Stimulated activated CD8-positive, alpha-beta memory T cell treated with anti-CD3 and anti-CD28 coated beads, Interleukin-7, amount 100 ng/mL, for 4 hours (primary cell): ENCODE measurements around the gene MGAM2.

Experiments used
- DNase-seq, 2 donors: peaks; one replicate each; pipeline ENCODE4 v3.0.0-alpha.2; 2020; ENCODE audit warnings: low read depth in 2 of 2

The MGAM2 gene

DNA sequence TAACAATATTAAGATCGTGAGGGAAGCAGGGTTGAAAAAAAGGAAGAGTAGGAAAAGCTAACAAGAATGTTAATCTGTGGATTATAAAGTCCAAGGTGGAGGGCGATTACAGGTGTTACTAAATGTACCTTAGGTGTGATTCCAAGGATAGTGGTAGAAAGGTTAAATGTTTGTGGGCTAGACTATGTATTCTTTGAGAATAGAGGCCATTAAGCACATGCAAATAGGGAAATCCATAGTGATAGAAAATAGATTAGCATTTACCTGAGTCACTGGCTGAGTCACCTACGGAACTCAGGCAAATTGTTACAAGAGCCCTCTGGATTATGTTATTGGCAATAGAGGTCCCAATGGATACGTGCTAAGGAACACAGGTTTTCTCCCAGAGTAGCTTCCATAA lies 9.0 kb downstream of the MGAM2 start:
- no peak for DNase-seq

DNA sequence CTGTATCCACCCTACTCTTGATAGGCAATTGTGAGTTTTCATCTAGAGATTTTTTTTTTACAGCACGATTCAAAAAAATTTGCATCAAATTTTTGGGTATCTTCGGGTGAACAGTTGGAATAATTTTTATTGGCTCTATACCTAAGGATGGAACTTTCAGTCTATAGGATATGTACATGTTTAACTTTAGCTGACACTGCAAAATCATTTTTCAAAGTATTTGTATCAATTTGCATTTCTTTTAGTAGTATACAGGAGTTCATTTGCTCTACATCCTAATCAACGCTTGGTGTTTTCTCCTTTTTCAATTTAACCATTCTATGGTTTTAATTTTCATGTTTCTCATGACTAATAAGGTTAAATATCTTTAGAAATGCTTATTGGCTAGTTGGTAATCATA lies 11.7 kb downstream of the MGAM2 start:
- no peak for DNase-seq

DNA sequence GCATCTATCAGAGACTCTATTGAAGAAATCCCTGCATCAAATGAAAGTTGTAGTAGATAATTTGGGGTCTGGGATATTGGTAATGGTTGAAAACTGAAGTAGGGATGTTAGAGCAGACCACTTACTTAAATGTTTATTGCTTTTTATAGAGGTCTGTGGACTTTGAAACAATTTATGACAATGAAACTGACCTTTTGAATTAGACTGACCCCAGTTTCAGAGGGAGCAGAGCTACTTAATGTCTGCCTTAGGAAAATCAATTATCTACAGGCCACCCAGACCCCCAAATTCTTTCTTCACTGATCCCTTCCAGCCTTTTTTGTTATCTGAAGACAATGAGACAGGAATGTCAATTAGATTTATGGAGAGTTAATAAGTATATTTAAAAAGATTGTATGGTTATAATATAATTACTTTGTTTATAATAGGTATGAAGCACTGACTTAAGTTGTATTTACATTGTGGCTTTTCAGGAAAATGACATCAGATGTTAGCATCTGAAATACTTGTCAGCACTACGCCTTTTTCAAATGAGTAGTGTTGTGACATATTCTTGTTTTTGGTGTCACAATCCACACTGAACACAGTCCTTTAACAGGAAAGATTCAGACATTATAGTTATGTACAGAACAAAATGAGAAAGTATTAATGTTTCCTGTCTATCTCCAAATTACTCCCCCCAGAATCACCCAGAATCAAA lies 13.9 kb downstream of the MGAM2 start:
- no peak for DNase-seq

DNA sequence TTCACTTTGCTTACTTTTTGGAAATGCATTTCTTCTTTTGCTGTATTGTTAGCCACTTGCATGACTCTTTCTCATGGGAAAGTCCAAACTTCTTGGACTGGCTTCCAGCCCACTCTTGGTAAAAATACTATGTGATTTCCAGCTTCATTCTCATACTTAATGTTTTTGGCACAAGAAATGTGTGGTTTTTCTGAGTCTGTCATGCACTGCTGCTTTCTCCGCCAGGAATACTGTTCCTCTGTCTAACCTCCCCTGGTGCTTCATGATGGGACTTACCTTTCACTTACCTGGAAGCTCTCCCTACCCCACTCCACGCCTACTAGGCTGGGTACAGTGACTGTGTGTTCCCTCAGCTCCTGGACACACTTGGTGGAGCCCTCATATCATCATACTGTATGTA lies 18.7 kb downstream of the MGAM2 start:
- no peak for DNase-seq

DNA sequence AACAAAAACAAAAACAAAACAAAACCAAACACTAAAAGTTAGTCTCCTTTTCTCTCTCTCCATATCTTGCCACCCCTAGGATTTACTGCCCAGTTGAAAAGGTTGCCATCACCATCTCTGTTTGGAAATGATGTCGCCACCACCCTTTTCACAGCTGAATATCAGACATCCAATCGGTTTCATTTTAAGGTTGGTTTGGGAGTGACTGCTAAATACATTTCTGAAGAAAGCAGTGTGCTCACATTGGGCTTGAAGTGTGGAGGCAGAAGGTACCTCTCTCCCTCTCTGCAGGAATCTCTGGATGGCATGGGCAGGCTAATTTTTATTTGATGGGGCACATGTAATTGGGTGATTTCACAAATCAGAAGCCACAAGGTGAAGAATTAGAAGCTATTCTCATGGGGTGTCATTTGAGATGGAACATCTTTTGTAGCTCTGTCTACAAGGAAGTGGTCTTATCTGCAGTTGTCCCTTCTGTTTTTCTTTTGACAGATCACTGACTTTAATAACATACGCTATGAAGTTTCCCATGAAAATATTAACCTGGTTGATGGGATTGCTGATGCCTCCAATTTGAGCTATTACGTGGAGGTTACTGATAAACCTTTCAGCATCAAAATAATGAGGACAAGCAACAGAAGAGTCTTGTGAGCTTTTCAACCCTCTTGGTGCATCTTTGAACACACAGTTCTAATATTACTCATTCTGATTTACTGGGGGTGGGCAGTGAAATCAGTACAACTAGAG lies 20.1 kb downstream of the MGAM2 start:
- no peak for DNase-seq

DNA sequence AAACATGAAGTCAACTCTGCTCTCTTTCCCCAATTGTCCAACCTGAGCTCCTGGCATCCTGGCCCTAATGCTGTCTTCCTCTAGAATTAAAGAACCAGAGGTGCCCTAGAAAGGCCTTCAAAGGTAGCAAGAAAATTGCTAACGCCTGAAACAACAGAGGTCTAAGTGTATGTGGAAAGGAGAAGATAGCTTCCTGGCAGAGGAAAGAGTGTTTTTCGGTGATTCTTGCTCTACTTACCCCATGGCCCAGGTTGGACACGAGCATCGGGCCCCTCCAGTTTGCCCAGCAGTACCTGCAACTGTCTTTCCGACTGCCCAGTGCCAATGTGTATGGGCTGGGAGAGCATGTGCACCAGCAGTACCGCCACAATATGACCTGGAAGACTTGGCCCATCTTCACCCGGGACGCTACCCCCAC lies 22.2 kb downstream of the MGAM2 start:
- DNase-seq: no peak

DNA sequence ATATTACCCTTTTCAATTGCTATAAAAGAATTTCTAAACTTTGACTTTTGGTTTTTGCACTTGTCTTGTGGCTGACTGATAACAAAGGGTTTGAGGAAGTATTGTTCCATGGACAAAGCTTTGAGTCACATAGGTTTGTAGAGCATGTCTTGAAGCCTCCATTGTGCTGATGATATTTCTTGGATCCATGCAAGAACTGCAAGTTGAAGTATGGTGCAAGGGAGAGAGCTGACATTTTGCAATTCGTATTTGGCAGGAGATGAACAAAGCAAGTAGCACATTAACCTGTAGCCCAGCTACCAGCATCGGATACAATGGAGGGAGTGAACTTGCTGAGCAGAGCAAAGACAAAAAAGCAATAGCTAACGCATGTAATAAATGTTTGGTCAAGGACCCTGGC lies 23.4 kb downstream of the MGAM2 start:
- DNase-seq: no peak

DNA sequence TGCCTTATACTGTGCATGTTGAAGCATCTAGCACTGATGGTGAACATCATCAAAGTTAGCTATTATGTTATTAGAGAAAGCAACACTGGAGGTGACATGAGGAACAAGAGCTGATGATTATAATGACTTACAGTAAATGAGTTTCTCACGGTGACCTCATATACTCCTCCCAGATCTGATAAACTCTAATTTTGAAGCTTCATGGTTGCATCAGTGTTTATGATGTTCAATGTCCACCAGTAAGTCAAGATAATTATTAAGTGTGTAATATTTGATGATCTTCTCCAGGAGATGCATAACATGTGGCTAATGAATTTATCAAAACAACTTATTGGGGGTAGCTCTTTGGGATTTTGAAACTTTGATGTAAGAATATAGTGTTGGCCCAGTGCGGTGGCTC lies 27.5 kb downstream of the MGAM2 start:
- no peak for DNase-seq

DNA sequence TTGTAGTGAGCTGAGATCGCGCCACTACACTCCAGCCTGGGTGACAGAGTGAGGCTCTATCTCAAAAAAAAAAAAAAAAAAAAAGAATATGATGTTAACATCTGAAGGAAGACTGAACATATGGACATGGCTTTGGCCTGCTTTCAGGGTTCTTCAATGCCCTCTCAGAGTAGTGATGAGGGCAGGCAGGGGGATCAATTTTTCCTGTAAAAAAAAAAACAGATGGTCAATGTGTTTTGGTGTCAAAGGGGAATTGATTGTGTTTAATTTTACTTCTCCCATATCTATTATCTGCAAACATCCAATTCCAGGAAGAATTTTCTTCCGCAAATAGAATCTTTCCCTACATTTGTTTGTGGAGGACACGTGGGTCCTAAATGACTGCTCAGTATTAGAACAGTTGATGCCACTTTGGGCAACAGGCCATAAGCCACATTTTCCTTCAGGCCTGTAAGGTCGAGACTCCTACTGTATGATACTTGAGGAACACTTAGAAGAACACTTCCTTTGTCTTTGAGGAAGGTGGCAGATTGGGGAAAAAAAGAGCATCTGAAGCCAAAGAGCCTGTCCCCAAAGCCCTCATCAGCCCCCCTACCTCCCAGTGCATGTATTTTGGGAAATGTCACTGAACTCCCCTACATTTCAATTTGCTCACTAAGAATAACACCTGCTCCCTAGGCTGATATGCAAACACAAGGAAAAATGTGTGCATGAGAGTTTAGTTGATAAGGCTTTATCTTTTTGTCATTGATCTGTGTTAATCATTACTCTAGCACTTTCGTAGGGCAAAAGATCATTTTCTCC lies 28.3 kb downstream of the MGAM2 start:
- DNase-seq: no peak

DNA sequence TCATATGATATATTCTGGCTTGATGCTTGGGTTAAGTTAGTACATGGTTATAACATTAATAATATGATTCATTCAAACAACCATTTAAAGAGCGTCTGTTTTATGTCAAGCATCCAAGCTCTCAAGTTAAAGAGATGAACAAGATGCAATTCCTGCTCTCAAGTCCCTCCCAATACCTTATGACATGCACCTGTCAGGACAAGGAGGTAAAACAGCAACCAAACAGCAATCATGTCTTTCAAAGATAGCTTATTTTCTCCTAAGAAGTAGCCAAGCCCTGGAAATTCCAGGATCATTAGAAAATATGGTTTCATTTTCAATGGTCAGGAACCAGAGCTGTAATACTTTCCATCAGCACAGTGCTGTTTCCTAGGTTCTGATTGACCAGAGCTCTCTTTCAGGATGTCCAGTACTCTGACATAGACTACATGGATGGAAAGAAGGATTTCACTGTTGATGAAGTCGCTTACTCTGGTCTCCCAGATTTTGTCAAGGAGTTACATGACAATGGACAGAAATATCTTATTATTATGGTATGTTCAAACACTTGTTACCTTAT lies 29.0 kb downstream of the MGAM2 start:
- no peak for DNase-seq

DNA sequence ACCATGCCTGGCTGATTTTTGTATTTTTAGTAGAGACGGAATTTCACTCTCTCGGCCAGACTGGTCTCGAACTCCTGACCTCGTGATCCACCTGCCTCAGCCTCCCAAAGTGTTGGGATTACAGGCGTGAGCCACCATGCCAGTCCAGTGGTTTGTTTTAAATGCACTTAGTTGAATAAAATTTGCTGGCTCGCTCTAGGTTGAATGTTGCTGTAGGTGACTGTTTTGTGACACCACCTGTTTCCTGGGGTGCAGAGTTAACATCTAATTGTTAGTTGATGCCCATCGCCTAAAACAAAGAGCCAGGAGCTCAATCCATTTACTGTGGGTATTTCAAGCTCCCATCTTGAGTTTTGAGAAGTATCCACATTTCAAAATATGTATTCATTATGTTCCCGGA lies 31.2 kb downstream of the MGAM2 start:
- DNase-seq: no peak

DNA sequence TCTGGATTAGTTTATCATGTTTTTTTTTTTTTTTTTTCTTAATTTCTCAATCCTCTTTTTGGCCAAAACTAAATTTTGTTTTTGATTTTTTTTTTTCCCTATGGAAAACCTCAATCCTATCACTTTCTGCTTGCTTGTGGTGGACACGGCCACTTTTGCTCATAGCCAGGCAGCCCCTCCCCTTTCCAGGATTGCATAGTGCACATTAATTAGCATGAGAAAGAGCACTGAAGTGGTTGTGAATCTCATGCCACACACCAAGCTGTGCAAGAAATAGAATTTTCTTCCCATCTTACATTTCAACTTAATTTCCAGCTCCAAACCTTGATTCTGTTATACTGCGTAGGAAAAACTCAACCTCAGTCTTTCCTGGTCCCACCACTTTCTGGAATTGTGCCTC lies 34.6 kb downstream of the MGAM2 start:
- DNase-seq: no peak

DNA sequence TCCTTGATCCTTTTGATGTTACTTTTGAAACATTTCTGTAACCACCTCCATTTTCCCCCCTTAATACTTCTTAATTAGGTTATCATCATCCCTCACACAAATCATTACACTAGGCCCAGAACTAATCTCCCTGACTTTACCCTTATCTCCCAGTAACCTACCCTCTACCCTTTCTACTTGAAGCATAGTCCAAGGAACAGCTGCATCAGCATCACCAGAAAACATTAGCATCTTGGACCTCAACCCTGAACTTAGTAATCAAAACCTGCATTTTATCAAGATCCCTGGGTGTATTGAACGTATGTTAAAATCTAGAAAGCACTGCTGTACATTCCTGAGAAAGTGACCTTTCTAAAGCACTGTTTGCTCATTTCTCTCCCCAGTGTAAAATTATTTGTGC lies 38.8 kb downstream of the MGAM2 start:
- DNase-seq: no peak

DNA sequence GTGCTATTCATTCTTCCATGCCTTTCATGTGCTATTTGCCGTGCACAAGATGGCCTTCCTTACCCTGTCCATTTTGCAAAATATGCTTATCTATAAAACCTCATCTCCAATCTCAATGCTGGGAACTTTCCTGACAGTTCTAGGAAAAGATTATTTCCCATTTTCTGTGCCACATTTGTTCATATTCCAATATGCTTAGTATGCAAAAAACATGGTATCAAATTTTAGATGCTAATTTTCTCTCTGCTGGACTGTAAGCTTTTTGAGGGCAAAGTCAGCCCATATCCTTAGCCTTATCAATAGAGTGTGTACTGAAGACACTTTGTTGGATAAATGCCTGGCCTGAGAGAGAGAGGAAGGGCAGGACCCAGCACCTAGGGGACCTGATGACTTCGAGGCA lies 39.4 kb downstream of the MGAM2 start:
- DNase-seq: no peak

DNA sequence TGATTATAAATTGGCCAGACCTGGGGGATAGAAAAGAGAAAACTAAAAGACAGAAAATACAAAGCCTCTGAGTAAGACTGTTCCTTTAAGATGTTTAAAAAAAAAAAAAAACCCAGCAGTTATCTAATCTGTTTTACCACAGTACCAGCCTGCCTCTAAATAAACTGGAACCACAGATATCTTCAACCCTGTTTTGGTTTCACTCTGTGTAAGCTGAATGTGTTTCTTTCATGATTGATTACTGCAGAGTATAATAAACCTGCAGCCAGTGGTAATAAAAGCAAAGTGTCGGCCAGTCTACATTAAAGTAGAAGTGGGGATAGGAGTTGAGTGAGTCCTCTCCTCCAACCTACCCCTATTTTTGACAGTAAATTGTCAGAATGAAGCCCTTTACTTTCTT lies 40.6 kb downstream of the MGAM2 start:
- no peak for DNase-seq

DNA sequence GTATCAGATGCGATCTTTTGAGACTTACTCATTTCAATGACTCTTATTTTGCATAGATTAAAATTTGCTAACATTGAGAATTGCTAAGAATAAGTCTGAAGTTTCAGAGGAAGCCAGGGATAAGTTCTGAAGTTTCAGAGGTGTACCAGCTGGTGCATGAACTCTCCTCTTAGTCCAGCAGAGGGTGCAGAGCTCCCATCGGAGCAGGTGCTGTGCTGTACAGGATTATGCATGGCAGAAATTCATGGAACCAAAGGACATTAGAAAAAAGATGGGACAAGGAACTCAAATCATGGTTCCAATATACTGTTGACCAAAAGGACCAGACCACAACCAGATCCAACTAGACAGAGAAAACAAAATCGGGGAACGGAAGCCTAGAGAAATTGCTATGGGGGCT lies 41.9 kb downstream of the MGAM2 start:
- no peak for DNase-seq

DNA sequence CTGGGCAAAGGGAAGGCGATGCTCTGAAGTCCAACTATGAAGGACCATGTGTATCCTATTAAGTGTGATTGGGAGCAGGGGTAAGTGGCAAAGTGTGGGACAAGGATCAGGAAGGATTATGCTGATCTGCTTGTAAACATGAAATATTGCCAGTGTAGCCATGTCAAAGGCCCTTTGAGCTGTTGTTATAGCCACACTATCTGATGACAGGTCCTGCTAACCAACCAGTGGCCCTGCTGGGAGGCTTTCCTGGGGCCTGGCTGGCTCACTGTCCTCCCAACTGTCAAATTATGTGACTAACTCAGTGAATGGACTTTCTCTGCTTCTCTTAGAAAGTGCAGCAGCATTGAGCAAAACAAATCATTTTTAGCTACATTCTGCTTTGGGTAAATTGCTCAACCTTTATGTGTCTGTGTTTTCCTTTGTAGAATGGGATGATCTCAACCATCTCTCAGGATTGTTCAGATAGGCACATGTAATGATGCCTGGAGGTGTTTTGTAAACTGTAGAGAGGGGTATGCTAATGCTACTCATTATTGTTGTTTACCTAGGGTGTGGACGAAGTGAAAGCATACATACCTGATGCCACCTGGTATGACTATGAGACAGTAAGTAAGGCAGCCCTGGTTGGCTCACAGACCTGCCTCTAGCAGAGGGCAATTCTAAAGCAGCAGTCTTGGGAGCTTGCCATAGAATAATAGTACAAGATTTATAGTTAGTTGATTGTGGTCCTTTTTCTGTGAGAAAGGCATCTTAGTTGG lies 47.4 kb downstream of the MGAM2 start:
- DNase-seq: no peak

DNA sequence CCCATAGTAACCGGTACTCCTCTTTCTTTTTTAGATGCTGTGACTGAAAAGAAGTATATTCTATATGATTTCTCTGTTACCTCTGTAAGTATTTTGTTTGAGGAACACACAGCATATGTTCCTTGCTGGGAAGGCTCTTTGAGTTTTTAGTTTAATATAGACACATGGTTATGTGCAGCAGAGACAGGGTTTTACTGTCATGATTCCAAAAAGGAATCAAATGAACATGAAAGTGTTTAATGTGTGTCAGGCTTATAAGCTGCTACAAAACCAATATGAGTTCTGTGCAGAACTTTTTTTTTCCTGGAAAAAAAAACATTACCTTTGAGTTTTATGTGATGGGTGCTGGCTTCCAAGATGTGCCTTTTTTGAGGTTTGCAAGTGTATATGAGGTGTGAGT lies 50.4 kb downstream of the MGAM2 start:
- DNase-seq: no peak

DNA sequence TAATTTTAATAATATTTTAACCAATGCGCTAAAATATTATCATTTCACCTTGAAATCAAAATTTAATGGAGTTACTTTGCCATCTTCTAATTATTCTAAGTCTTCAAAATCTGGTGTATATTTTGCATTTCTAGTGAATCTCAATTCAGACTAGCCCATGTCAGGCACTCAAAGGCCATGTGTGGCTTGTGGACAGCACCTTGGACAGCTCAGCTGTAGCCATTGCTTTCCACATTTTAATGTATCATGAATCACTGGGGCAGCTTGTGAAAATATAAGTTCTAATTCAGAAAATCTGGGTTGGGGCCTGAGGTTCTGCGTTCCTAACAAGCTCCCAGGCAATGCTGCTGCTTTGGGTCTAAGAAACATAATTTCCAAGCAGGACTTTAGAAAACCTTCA lies 57.2 kb downstream of the MGAM2 start:
- no peak for DNase-seq

DNA sequence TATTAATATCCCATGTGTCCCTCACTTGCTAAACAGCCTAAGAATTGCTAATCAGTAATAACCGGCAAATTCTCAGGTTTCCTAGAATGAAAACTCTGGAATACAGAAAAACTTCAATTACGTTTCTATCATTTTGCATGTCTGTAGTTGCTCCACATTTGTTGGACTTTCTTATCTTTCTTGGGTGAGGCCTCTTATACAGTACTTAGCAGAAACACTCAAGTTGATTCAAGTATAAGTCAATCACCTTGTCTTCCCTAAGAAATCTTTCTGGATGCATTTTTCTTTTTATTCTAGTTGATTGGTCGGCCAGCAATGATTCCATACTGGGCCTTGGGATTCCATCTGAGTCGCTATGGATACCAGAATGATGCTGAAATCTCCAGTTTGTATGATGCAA lies 61.4 kb downstream of the MGAM2 start:
- no peak for DNase-seq

DNA sequence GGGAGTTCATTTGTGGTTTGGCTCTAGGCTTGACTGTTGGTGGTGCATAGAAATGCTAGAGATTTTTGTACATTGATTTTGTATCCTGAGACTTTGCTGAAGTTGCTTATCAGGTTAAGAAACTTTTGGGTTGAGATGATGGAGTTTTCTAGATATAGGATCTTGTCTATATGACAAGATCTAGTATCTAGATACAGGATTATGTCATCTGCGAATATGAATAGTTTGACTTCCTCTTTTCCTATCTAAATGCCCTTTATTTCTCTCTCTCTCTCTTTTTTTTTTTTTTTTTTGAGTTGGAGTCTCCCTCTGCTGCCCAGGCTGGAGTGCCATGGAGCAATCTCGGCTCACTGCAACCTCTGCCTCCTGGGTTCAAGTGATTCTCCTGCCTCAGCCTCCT lies 62.9 kb downstream of the MGAM2 start:
- DNase-seq: no peak

DNA sequence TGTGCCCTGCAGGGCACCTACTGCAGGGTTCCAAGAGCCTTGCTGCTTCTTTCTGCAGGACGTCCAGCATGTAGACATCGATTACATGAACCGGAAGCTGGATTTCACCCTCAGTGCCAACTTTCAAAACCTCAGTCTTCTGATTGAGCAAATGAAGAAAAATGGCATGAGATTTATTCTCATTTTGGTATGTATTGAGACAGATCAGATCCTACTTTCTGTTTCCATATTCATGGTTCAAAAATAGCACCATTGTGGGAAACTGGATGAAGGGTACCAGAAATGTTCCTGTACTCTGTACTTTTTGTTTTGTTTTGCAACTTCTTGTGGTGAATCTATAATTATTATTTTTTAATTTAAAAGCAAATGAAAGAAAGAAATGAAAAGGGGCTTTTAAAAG lies 64.1 kb downstream of the MGAM2 start:
- no peak for DNase-seq
